Measurements from ENCODE around the gene EMC9. TPM values are rescaled to one million over a fixed set of nuclear protein-coding genes. Genes with fewer than 3 reads are reported as not detected.

The EMC9 gene
- total RNA-seq, 4 donors from 2014 or later, result 6.4 to 15.4 (median 10.4) TPM

GRCh38 chr14:24132061-24132685 is 9.2 kb downstream of the EMC9 start:
- TF ChIP-seq CTCF (IDR thresholded peaks at IDR 0.05) (no peak), EP300 (IDR thresholded peaks at IDR 0.05) (no peak), POLR2AphosphoS5 (IDR thresholded peaks at IDR 0.05) (no peak), POLR2A (IDR thresholded peaks at IDR 0.05) (no peak)
- peak overlapping the region in 2 of 4 donors; percentile 58 to 69 for H3K27ac ChIP-seq
- H3K27me3 ChIP-seq, result no peaks in the 10 kb centered on the region

GRCh38 chr14:24131549-24131966 is 9.8 kb downstream of the EMC9 start:
- H3K27me3 ChIP-seq, result no peaks in the 10 kb centered on the region
- H3K36me3 ChIP-seq, result no peaks in the 10 kb centered on the region
- H3K4me3 ChIP-seq, result no peak overlapping the region
- TF ChIP-seq EP300 (IDR thresholded peaks at IDR 0.05) (no peak), POLR2AphosphoS5 (IDR thresholded peaks at IDR 0.05) (no peak), POLR2A (IDR thresholded peaks at IDR 0.05) (no peak), CTCF (IDR thresholded peaks at IDR 0.05) (no peak)
- peaks cover 0 to 29% (median 4%) of the 10 kb centered on the region in 3 donors for H3K4me1 ChIP-seq
- no peak for ATAC-seq
- WGBS, 2 donors (ENCODE audit: low coverage in 1 of 2), result 80% methylated on average over 1 of the region's 15 CpGs; no CpG with 5 or more reads in 1 of the 2 donors
- peak overlapping the region in 3 of 4 donors; percentile 46 to 69 (median 58) for H3K27ac ChIP-seq
- H3K9me3 ChIP-seq, result no peaks in the 10 kb centered on the region

More at GRCh38 chr14:24132061-24132685, 9.2 kb downstream of the EMC9 start:
- no peaks in the 10 kb centered on the region for H3K9me3 ChIP-seq
- H3K4me1 ChIP-seq, result peaks cover 0 to 35% (median 10%) of the 10 kb centered on the region in 3 donors
- WGBS, 2 donors (ENCODE audit: low coverage in 1 of 2), result 50 to 62% methylated on average over 2 to 7 of the region's 24 CpGs
- no peak for ATAC-seq
- H3K36me3 ChIP-seq, result peaks cover 0 to 3% of the 10 kb centered on the region in 2 donors
- H3K4me3 ChIP-seq, result no peak overlapping the region

GRCh38 chr14:24130717-24131548 is 10.5 kb downstream of the EMC9 start:
- 0% methylated on average over 1 of the region's 7 CpGs; no CpG with 5 or more reads in 1 of the 2 donors for WGBS, 2 donors (ENCODE audit: low coverage in 1 of 2)
- Histone ChIP-seq H3K4me1 (peaks cover 0 to 26% (median 2%) of the 10 kb centered on the region in 3 donors), H3K9me3 (no peaks in the 10 kb centered on the region), H3K27me3 (no peaks in the 10 kb centered on the region), H3K27ac (peak overlapping the region in 3 of 4 donors; percentile 46 to 69 (median 58)), H3K4me3 (no peak overlapping the region), H3K36me3 (no peaks in the 10 kb centered on the region)
- no peak for TF ChIP-seq POLR2AphosphoS5 (IDR thresholded peaks at IDR 0.05)
- no peak for TF ChIP-seq EP300 (IDR thresholded peaks at IDR 0.05)
- TF ChIP-seq POLR2A (IDR thresholded peaks at IDR 0.05), result no peak
- ATAC-seq, result no peak

- no peaks in the 10 kb centered on the region for H3K9me3 ChIP-seq
- H3K27me3 ChIP-seq, result no peaks in the 10 kb centered on the region
- TF ChIP-seq CTCF (IDR thresholded peaks at IDR 0.05), result no peak
- no peak for TF ChIP-seq EP300 (IDR thresholded peaks at IDR 0.05)
- no peak for TF ChIP-seq POLR2AphosphoS5 (IDR thresholded peaks at IDR 0.05)
- TF ChIP-seq POLR2A (IDR thresholded peaks at IDR 0.05), result no peak
- 80 to 86% methylated on average over 1 of the region's 5 CpGs for WGBS, 2 donors (ENCODE audit: low coverage in 1 of 2)
- H3K4me3 ChIP-seq, result no peak within 1 kb of the TSS
- peaks cover 0 to 22% (median 2%) of the 10 kb centered on the region in 3 donors for H3K4me1 ChIP-seq
- no peak for ATAC-seq
- peak within 1 kb of the TSS in 3 of 4 donors; percentile 46 to 69 (median 58) for H3K27ac ChIP-seq
- no peaks in the 10 kb centered on the region for H3K36me3 ChIP-seq
These were observed 11.0 kb downstream of the EMC9 start, which contains the start of gene FITM1 for GRCh38 chr14:24130380-24130716. Gene FITM1, plus strand, starts transcription at chr14:24130659. Its CDS starts 905 bp downstream, at chr14:24131564.

GRCh38 chr14:24129410-24129998 is 11.9 kb downstream of the EMC9 start:
- 94 to 96% methylated on average over 3 to 5 of the region's 8 CpGs for WGBS, 2 donors (ENCODE audit: low coverage in 1 of 2)
- H3K9me3 ChIP-seq, result no peaks in the 10 kb centered on the region
- ATAC-seq, result no peak
- no peak overlapping the region for H3K4me3 ChIP-seq
- H3K27me3 ChIP-seq, result no peaks in the 10 kb centered on the region
- peaks cover 0 to 20% (median 2%) of the 10 kb centered on the region in 3 donors for H3K4me1 ChIP-seq
- no peak overlapping the region for H3K27ac ChIP-seq
- H3K36me3 ChIP-seq, result peaks cover 0 to 5% of the 10 kb centered on the region in 2 donors
- TF ChIP-seq POLR2A (IDR thresholded peaks at IDR 0.05) (no peak), CTCF (IDR thresholded peaks at IDR 0.05) (no peak), EP300 (IDR thresholded peaks at IDR 0.05) (no peak), POLR2AphosphoS5 (IDR thresholded peaks at IDR 0.05) (no peak)

All from gastroesophageal sphincter (tissue), 4 donors.